HCT116 (cell line): ENCODE data around the gene RTN4RL1. TPM values are rescaled to one million over a fixed set of nuclear protein-coding genes. Genes with fewer than 3 reads are reported as not detected.

Experiments used
- ATAC-seq: fragments of 200-7000 bp; cut with Tn5 transposase; 2 replicates; pipeline ENCODE4 v1.9.1; 2020; ENCODE audit warnings: mild to moderate bottlenecking, moderate library complexity
- BruUV-seq: library from RNA; stranded (reverse); fragments of 400-500 nt; replicated peaks from 2 replicates; lab custom pipeline; 2021; lab: Mats Ljungman, UMichigan
- CTCF ChIA-PET: fragments of 300-600 bp; sonication (Branson Sonifier 250); formaldehyde crosslinking; loops from one replicate; lab custom pipeline; 2021; ENCODE audit warnings: antibody characterized with exemption; lab: Charles Lee
- POLR2A ChIA-PET: fragments of 300-600, 350-600 bp; sonication (Branson Sonifier 250); formaldehyde crosslinking; loops from one replicate; lab custom pipeline; 2021; ENCODE audit warnings: antibody characterized with exemption; lab: Charles Lee
- RAD21 ChIA-PET, 2 experiments: fragments of 300-600 bp; sonication (Branson Sonifier 250); formaldehyde crosslinking; loops; one replicate each; lab custom pipeline; 2023; ENCODE audit warnings: low total read pairs in 2 of 2; ENCODE audit not compliant: uncharacterized antibody in 2 of 2, unreplicated experiment in 2 of 2, low non-redundant PET in 1 of 2; lab: Charles Lee
- DNase-seq: peaks from one replicate; pipeline ENCODE4 v3.0.0-alpha.2; 2010; ENCODE audit warnings: low read depth, low spot score
- H2AFZ ChIP-seq: fragments of 200-600 bp; shearing (Covaris generic), sonication (generic); 2 replicates; pipeline ENCODE4 v1.6.1; 2017; ENCODE audit warnings: low read depth, mixed run types, mixed read lengths, antibody characterized with exemption, low read length; ENCODE audit not compliant: poor library complexity, severe bottlenecking
- H3K27ac ChIP-seq: 2 replicates; pipeline ENCODE4 v1.5.1; 2012; ENCODE audit warnings: low read depth, low read length
- H3K27me3 ChIP-seq: fragments of 200-600 bp; sonication (generic); 2 replicates; pipeline ENCODE4 v1.6.1; 2016; ENCODE audit warnings: mixed run types, low read length, mixed read lengths; ENCODE audit not compliant: insufficient read depth
- H3K36me3 ChIP-seq, 2 experiments: fragments of 200-500 bp in 1 of 2; fragments of 200-600 bp in 1 of 2; sonication (Bioruptor generic) in 1 of 2; sonication (generic) in 1 of 2; 2 replicates each; pipeline versions ENCODE4 v1.5.1 to v1.6.1; 2014 to 2016; ENCODE audit warnings: low read length in 2 of 2, inconsistent platforms in 1 of 2, mixed read lengths in 1 of 2, mixed run types in 1 of 2; ENCODE audit not compliant: insufficient read depth in 2 of 2, control insufficient read depth in 1 of 2
- H3K4me1 ChIP-seq, 2 experiments: fragments of 200-600 bp in 1 of 2; sonication (generic) in 1 of 2; 2 replicates each; pipeline versions ENCODE4 v1.5.1 to v1.6.1; 2012 to 2017; ENCODE audit warnings: low read length in 2 of 2, inconsistent platforms in 1 of 2, mild to moderate bottlenecking in 1 of 2, mixed read lengths in 1 of 2, mixed run types in 1 of 2, moderate library complexity in 1 of 2; ENCODE audit not compliant: insufficient read depth in 2 of 2, control insufficient read depth in 1 of 2
- H3K4me2 ChIP-seq: fragments of 200-600 bp; sonication (generic); 2 replicates; pipeline ENCODE4 v1.6.1; 2017; ENCODE audit warnings: mixed run types, low read length, mixed read lengths
- H3K4me3 ChIP-seq, 2 experiments: fragments of 200-600 bp in 1 of 2; sonication (generic) in 1 of 2; replicated peaks in 1 of 2; 2 replicates each; pipeline ENCODE4 v1.5.1; 2011 to 2016; ENCODE audit warnings: low read length in 2 of 2, control low read depth in 1 of 2, low read depth in 1 of 2, mild to moderate bottlenecking in 1 of 2, mixed read lengths in 1 of 2, mixed run types in 1 of 2
- H3K79me2 ChIP-seq: fragments of 200-600 bp; sonication (generic); 2 replicates; pipeline ENCODE4 v1.6.1; 2017; ENCODE audit warnings: mild to moderate bottlenecking, mixed run types, low read length, moderate library complexity, mixed read lengths; ENCODE audit not compliant: insufficient read depth
- H3K9ac ChIP-seq: fragments of 200-600 bp; sonication (generic); 2 replicates; pipeline ENCODE4 v1.6.1; 2016; ENCODE audit warnings: low read length, mixed read lengths
- H3K9me2 ChIP-seq: fragments of 200-600 bp; sonication (generic), shearing (Covaris generic); 2 replicates; pipeline ENCODE4 v1.6.1; 2017; ENCODE audit warnings: mixed run types, mild to moderate bottlenecking, moderate library complexity; ENCODE audit not compliant: insufficient read depth
- H3K9me3 ChIP-seq, 2 experiments: fragments of 200-500 bp in 1 of 2; fragments of 200-600 bp in 1 of 2; sonication (Bioruptor generic) in 1 of 2; sonication (generic) in 1 of 2; 2 replicates each; pipeline ENCODE4 v1.6.1; 2014 to 2017; ENCODE audit warnings: low read length in 2 of 2, mixed read lengths in 2 of 2, inconsistent platforms in 1 of 2, low read depth in 1 of 2, mild to moderate bottlenecking in 1 of 2, mixed run types in 1 of 2, moderate library complexity in 1 of 2; ENCODE audit not compliant: control insufficient read depth in 1 of 2, insufficient read depth in 1 of 2
- H4K20me1 ChIP-seq: fragments of 200-600 bp; sonication (generic), shearing (Covaris generic); 2 replicates; pipeline ENCODE4 v1.6.1; 2017; ENCODE audit warnings: mixed run types, mild to moderate bottlenecking, moderate library complexity; ENCODE audit not compliant: insufficient read depth
- JUND ChIP-seq: IDR thresholded peaks from 2 replicates; pipeline ENCODE4 v1.6.1; 2012
- POLR2A ChIP-seq: IDR thresholded peaks from 2 replicates; pipeline ENCODE4 v1.7.0; 2011; ENCODE audit warnings: borderline replicate concordance; ENCODE audit not compliant: insufficient read depth, insufficient read length; ENCODE audit errors: extremely low read depth
- RAD21 ChIP-seq: IDR thresholded peaks from 2 replicates; pipeline ENCODE4 v1.6.1; 2012; ENCODE audit warnings: low read depth, mild to moderate bottlenecking
- YY1 ChIP-seq: IDR thresholded peaks from 2 replicates; pipeline ENCODE4 v1.6.1; 2011; ENCODE audit warnings: low read length, low read depth, moderate library complexity, mild to moderate bottlenecking; ENCODE audit not compliant: insufficient replicate concordance; ENCODE audit errors: extremely low read depth
- ZNF274 ChIP-seq: fragments of 200-500 bp; sonication (Bioruptor generic); IDR thresholded peaks from 2 replicates; pipeline ENCODE4 v1.6.1; 2014; ENCODE audit warnings: mild to moderate bottlenecking, low read depth, low read length, inconsistent platforms
- intact Hi-C: fragments of 100-400 bp; cut with micrococcal nuclease; formaldehyde crosslinking; loops from 2 replicates; pipeline ENCODE4 v1.10.0; 2022
- total RNA-seq: library from RNA; stranded (reverse); gene quantifications from one replicate; pipeline ENCODE4 v1.2.1, GENCODE V29; 2021; ENCODE audit not compliant: unreplicated experiment
- TF ChIP-seq, protein P1 (sequence below): IDR thresholded peaks from 2 replicates; pipeline ENCODE4 v1.6.1; 2012
- TF ChIP-seq, protein P2 (sequence below), 3 experiments: fragments of 200-600 bp in 1 of 3; sonication (generic) in 1 of 3; IDR thresholded peaks in 2 of 3; conservative IDR thresholded peaks in 1 of 3; 2 replicates each; pipeline ENCODE4 v1.5.1; 2012 to 2017; ENCODE audit warnings: low read depth in 2 of 3, low read length in 2 of 3, antibody characterized with exemption in 1 of 3, borderline replicate concordance in 1 of 3, control low read depth in 1 of 3, mild to moderate bottlenecking in 1 of 3, mixed read lengths in 1 of 3, mixed run types in 1 of 3, moderate library complexity in 1 of 3; ENCODE audit not compliant: insufficient read depth in 1 of 3

RTN4RL1 gene
- total RNA-seq, 1 experiment from 2014 or later = 3.7 TPM

DNA sequence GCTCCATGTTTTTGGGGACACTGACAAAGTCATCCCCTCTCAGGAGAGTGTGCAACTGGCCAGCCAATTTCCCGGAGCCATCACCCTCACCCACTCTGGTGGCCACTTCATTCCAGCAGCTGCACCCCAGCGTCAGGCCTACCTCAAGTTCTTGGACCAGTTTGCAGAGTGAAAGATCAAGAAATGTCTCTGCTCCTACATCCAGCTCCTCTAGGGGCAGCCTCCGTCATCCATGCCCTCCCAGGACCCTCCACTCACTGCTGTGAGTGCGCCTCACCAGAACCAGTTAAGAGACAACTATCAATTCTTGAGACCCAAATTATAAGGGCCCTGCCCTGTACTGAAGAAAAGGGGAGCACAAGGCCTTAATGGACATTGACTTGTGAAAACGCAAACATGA lies 17.8 kb upstream of the RTN4RL1 start:
- Histone ChIP-seq H3K4me1 (peaks cover 17 to 36% of the 10 kb centered on the region in 2 experiments), H3K36me3 (0 out of 4 replicates have a peak, but pooled peaks cover 0 to 3% of the 10 kb centered on the region in 2 experiments), H3K79me2 (peaks cover 20% of the 10 kb centered on the region; the same call in 1 of the 2 replicates), H3K27ac (peak overlapping the region; percentile 83), H3K4me2 (peak overlapping the region; percentile 93), H3K27me3 (no peaks in the 10 kb centered on the region), H4K20me1 (no peaks in the 10 kb centered on the region), H3K9me3 (no peaks in the 10 kb centered on the region), H3K9me2 (no peaks in the 10 kb centered on the region), H2AFZ (no peak overlapping the region), H3K9ac (peak overlapping the region; percentile 91), H3K4me3 (peak overlapping the region; percentile 94 to 96)
- TSS peak; percentile 66 for BruUV-seq
- ChIA-PET RAD21 (no interaction called here), POLR2A (no interaction called here), CTCF (interaction anchor here (1.0 to 1.8 kb wide), 2 partner anchors 17 to 202 kb away, joined by 3 to 7 read pairs; partner anchors contain the start of gene RTN4RL1)
- ATAC-seq (no peak; the same call in 1 of the 2 replicates), DNase-seq (no peak)
- TF ChIP-seq, protein P1, sequence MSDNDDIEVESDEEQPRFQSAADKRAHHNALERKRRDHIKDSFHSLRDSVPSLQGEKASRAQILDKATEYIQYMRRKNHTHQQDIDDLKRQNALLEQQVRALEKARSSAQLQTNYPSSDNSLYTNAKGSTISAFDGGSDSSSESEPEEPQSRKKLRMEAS = no peak
- TF ChIP-seq ZNF274 (no peak), RAD21 (no peak), POLR2A (no peak), YY1 (no peak), JUND (no peak)
- TF ChIP-seq, protein P2, sequence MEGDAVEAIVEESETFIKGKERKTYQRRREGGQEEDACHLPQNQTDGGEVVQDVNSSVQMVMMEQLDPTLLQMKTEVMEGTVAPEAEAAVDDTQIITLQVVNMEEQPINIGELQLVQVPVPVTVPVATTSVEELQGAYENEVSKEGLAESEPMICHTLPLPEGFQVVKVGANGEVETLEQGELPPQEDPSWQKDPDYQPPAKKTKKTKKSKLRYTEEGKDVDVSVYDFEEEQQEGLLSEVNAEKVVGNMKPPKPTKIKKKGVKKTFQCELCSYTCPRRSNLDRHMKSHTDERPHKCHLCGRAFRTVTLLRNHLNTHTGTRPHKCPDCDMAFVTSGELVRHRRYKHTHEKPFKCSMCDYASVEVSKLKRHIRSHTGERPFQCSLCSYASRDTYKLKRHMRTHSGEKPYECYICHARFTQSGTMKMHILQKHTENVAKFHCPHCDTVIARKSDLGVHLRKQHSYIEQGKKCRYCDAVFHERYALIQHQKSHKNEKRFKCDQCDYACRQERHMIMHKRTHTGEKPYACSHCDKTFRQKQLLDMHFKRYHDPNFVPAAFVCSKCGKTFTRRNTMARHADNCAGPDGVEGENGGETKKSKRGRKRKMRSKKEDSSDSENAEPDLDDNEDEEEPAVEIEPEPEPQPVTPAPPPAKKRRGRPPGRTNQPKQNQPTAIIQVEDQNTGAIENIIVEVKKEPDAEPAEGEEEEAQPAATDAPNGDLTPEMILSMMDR (IDR thresholded peaks at IDR 0.05 in 2 of 3, conservative IDR thresholded peaks at IDR 0.05 in 1 of 3; ENCODE audit: borderline replicate concordance in 1 of 3, insufficient read depth in 1 of 3, low read depth in 2 of 3, low read length in 2 of 3) = no peak
- intact Hi-C loops = no loop called here
